GM23338 (cell line): Measurements from ENCODE around the gene ATP10A. TPM values are rescaled to one million over a fixed set of nuclear protein-coding genes. Genes with fewer than 3 reads are reported as not detected.

ENCODE experiments used
- ATAC-seq: fragments of 200-7000 bp; cut with Tn5 transposase; 3 replicates; pipeline ENCODE4 v1.9.1; 2020
- DNase-seq: peaks from one replicate; pipeline ENCODE4 v3.0.0-alpha.2; 2015; ENCODE audit warnings: low spot score
- H2AFZ ChIP-seq: fragments of 200-600 bp; sonication (generic); 2 replicates; pipeline ENCODE4 v1.8.0; 2016; ENCODE audit warnings: antibody characterized with exemption, mild to moderate bottlenecking, moderate library complexity
- H3F3A ChIP-seq: fragments of 200-600 bp; sonication (generic); replicated peaks from 2 replicates; pipeline ENCODE4 v1.8.0; 2017; ENCODE audit warnings: antibody characterized with exemption, mixed run types, low read depth
- H3K27ac ChIP-seq: fragments of 200-600 bp; sonication (generic); 2 replicates; pipeline ENCODE4 v1.6.1; 2016; ENCODE audit warnings: low read depth
- H3K27me3 ChIP-seq: fragments of 200-600 bp; sonication (generic); 2 replicates; pipeline ENCODE4 v1.8.0; 2016; ENCODE audit warnings: mild to moderate bottlenecking, mixed run types, moderate library complexity; ENCODE audit not compliant: insufficient read depth
- H3K36me3 ChIP-seq: fragments of 200-600 bp; sonication (generic); 2 replicates; pipeline ENCODE4 v1.8.0; 2016; ENCODE audit warnings: mild to moderate bottlenecking; ENCODE audit not compliant: insufficient read depth
- H3K4me1 ChIP-seq: fragments of 200-600 bp; sonication (generic); 2 replicates; pipeline ENCODE4 v1.8.0; 2016; ENCODE audit warnings: mild to moderate bottlenecking, moderate library complexity; ENCODE audit not compliant: insufficient read depth
- H3K4me2 ChIP-seq: fragments of 200-600 bp; sonication (generic); 2 replicates; pipeline ENCODE4 v1.7.1; 2017; ENCODE audit warnings: mixed run types
- H3K4me3 ChIP-seq: fragments of 200-600 bp; sonication (generic); 2 replicates; pipeline ENCODE4 v1.6.1; 2016; ENCODE audit warnings: mixed run types
- H3K79me2 ChIP-seq: fragments of 200-600 bp; sonication (generic); replicated peaks from 2 replicates; pipeline ENCODE4 v1.8.0; 2017; ENCODE audit warnings: mild to moderate bottlenecking; ENCODE audit not compliant: insufficient read depth
- H3K9me2 ChIP-seq: fragments of 200-600 bp; sonication (generic); 2 replicates; pipeline ENCODE4 v1.8.0; 2017; ENCODE audit not compliant: insufficient read depth
- H4K20me1 ChIP-seq: fragments of 200-600 bp; sonication (generic); replicated peaks from 2 replicates; pipeline ENCODE4 v1.8.0; 2017; ENCODE audit warnings: mild to moderate bottlenecking; ENCODE audit not compliant: insufficient read depth
- H3K27ac Mint-ChIP-seq: 2 replicates; pipeline ENCODE4 v1.8.0; 2020; ENCODE audit warnings: inconsistent platforms, mild to moderate bottlenecking, moderate library complexity, mixed read lengths
- H3K27me3 Mint-ChIP-seq: 3 replicates; pipeline ENCODE4 v1.8.0; 2022; ENCODE audit warnings: low read depth, mild to moderate bottlenecking, moderate library complexity, mixed read lengths, inconsistent platforms; ENCODE audit not compliant: insufficient read depth, poor library complexity
- H3K36me3 Mint-ChIP-seq: 3 replicates; pipeline ENCODE4 v1.8.0; 2021; ENCODE audit warnings: low read depth, mild to moderate bottlenecking, inconsistent platforms, moderate library complexity, mixed read lengths
- H3K4me1 Mint-ChIP-seq: 3 replicates; pipeline ENCODE4 v1.8.0; 2020; ENCODE audit warnings: mild to moderate bottlenecking, inconsistent platforms, mixed read lengths
- H3K4me3 Mint-ChIP-seq: 3 replicates; pipeline ENCODE4 v1.8.0; 2021; ENCODE audit warnings: moderate library complexity, mild to moderate bottlenecking, inconsistent platforms, mixed read lengths
- H3K9me3 Mint-ChIP-seq: 3 replicates; pipeline ENCODE4 v1.8.0; 2020; ENCODE audit warnings: moderate library complexity, mild to moderate bottlenecking, inconsistent platforms, mixed read lengths
- CREB1 ChIP-seq: fragments of 250-450 bp; sonication (Bioruptor Pico); IDR thresholded peaks from 2 replicates; pipeline ENCODE4 v1.5.0; 2020; ENCODE audit warnings: low read depth, mild to moderate bottlenecking, moderate library complexity
- CTCF ChIP-seq, 2 experiments: fragments of 200-600 bp in 1 of 2; sonication (generic) in 1 of 2; conservative IDR thresholded peaks; 2 replicates each; pipeline versions ENCODE4 v1.5.1 to v1.6.1; 2016 to 2017; ENCODE audit warnings: antibody characterized with exemption in 2 of 2, low read depth in 2 of 2, mild to moderate bottlenecking in 2 of 2, moderate library complexity in 1 of 2
- ETS1 ChIP-seq: IDR thresholded peaks from 2 replicates; pipeline ENCODE4 v1.6.1; 2016; ENCODE audit warnings: antibody characterized with exemption
- JUNB ChIP-seq: IDR thresholded peaks from one replicate; pipeline ENCODE4 v1.6.1; 2016; ENCODE audit warnings: antibody characterized with exemption; ENCODE audit not compliant: unreplicated experiment
- NANOG ChIP-seq: IDR thresholded peaks from 2 replicates; pipeline ENCODE4 v1.6.1; 2016; ENCODE audit warnings: antibody characterized with exemption, borderline replicate concordance
- REST ChIP-seq: IDR thresholded peaks from one replicate; pipeline ENCODE4 v1.6.1; 2018; ENCODE audit warnings: antibody characterized with exemption; ENCODE audit not compliant: unreplicated experiment
- STAT1 ChIP-seq: IDR thresholded peaks from one replicate; pipeline ENCODE4 v1.6.1; 2016; ENCODE audit warnings: antibody characterized with exemption; ENCODE audit not compliant: unreplicated experiment
- ZNF114 ChIP-seq: fragments of 250-450 bp; sonication (Bioruptor Pico); IDR thresholded peaks from 2 replicates; pipeline ENCODE4 v1.5.0; 2020; ENCODE audit warnings: mild to moderate bottlenecking, moderate library complexity
- ZNF331 ChIP-seq: fragments of 250-450 bp; sonication (Bioruptor Pico); IDR thresholded peaks from 2 replicates; pipeline ENCODE4 v1.5.0; 2020; ENCODE audit warnings: low read depth, mild to moderate bottlenecking, moderate library complexity
- polyA plus RNA-seq: library from polyadenylated mRNA; unstranded; fragments of >200 nt; fragmentation: Nextera tagmentation; extraction: Ambion mirVana; gene quantifications from 2 replicates; pipeline ENCODE4 v1.2.1, GENCODE V29; 2016
- total RNA-seq: library from RNA; depleted of rRNA; stranded (reverse); fragments of >200 nt; shearing (Covaris generic); gene quantifications from 2 replicates; pipeline ENCODE4 v1.2.3, GENCODE V29; 2014

Gene ATP10A
- total and polyA plus RNA-seq, 2 experiments from 2014 or later = 0.36 to 5.6 TPM

GRCh38 chr15:25727116-25727515 lies 136.0 kb downstream of the ATP10A start:
- H3K4me3 Mint-ChIP-seq = no peak overlapping the region

GRCh38 chr15:25725758-25726157 lies 137.4 kb downstream of the ATP10A start:
- H3K27me3 Mint-ChIP-seq = peaks cover 10% of the 10 kb centered on the region
- H3K27ac ChIP-seq = no peak overlapping the region
- H3K27ac Mint-ChIP-seq = no peak overlapping the region
- H3K4me3 ChIP-seq = no peak overlapping the region
- no peak overlapping the region; the same call in 1 of the 2 replicates for H2AFZ ChIP-seq
- no peak for DNase-seq
- no peak overlapping the region for H3K4me2 ChIP-seq
- H3K4me1 ChIP-seq = peaks cover 6% of the 10 kb centered on the region
- H3K79me2 ChIP-seq = no peaks in the 10 kb centered on the region
- ATAC-seq = no peak
- no peak overlapping the region for H3K4me3 Mint-ChIP-seq
- H3K9me2 ChIP-seq = no peaks in the 10 kb centered on the region
- H3K36me3 Mint-ChIP-seq = peaks cover 3% of the 10 kb centered on the region; the same call in 1 of the 3 replicates
- no peaks in the 10 kb centered on the region for H3K36me3 ChIP-seq
- H3K4me1 Mint-ChIP-seq = peaks cover 12% of the 10 kb centered on the region
- H4K20me1 ChIP-seq = no peaks in the 10 kb centered on the region
- H3K27me3 ChIP-seq = no peaks in the 10 kb centered on the region
- H3K9me3 Mint-ChIP-seq = no peaks in the 10 kb centered on the region; the same call in 2 of the 3 replicates
- H3F3A ChIP-seq = no peaks in the 10 kb centered on the region
- TF ChIP-seq STAT1 = no peak
- TF ChIP-seq ETS1 = no peak
- no peak for TF ChIP-seq NANOG
- TF ChIP-seq CTCF (conservative IDR thresholded peaks at IDR 0.05; ENCODE audit: low read depth in 2 of 2) = no peak
- TF ChIP-seq ZNF331 (CRISPR knock-in tag) = no peak
- no peak for TF ChIP-seq REST
- TF ChIP-seq ZNF114 (CRISPR knock-in tag) = no peak
- TF ChIP-seq JUNB = no peak
- no peak for TF ChIP-seq CREB1

More at GRCh38 chr15:25727116-25727515, 136.0 kb downstream of the ATP10A start:
- no peaks in the 10 kb centered on the region for H3K9me2 ChIP-seq
- H3F3A ChIP-seq = no peaks in the 10 kb centered on the region
- peaks cover 3% of the 10 kb centered on the region for H3K4me1 ChIP-seq
- no peak for DNase-seq
- TF ChIP-seq JUNB = no peak
- TF ChIP-seq REST = no peak
- TF ChIP-seq CREB1 = no peak
- TF ChIP-seq ZNF114 (CRISPR knock-in tag) = no peak
- TF ChIP-seq STAT1 = no peak
- H3K27ac ChIP-seq = no peak overlapping the region
- H3K79me2 ChIP-seq = no peaks in the 10 kb centered on the region
- H3K27ac Mint-ChIP-seq = no peak overlapping the region
- peaks cover 10% of the 10 kb centered on the region for H3K27me3 Mint-ChIP-seq
- no peak overlapping the region for H3K4me2 ChIP-seq
- no peak for ATAC-seq
- peaks cover 3% of the 10 kb centered on the region for H3K4me1 Mint-ChIP-seq
- H3K36me3 Mint-ChIP-seq = peaks cover 3% of the 10 kb centered on the region; the same call in 1 of the 3 replicates
- no peak overlapping the region for H3K4me3 ChIP-seq
- H3K36me3 ChIP-seq = no peaks in the 10 kb centered on the region
- no peaks in the 10 kb centered on the region; the same call in 2 of the 3 replicates for H3K9me3 Mint-ChIP-seq
- no peak overlapping the region for H2AFZ ChIP-seq
- H3K27me3 ChIP-seq = no peaks in the 10 kb centered on the region
- no peaks in the 10 kb centered on the region for H4K20me1 ChIP-seq
